GM21367 (cell line): ENCODE results near the gene PECR.
"Not testable (repeated sequence)": the region's sequence is repeated elsewhere in the genome, so short reads cannot be mapped to it uniquely, and the experiment has no call there.

Source experiments
- ATAC-seq: cut with Tn5 transposase; IDR thresholded peaks from one replicate; pipeline ENCODE4 v1.9.1; 2021; ENCODE audit not compliant: unreplicated experiment

PECR gene

DNA sequence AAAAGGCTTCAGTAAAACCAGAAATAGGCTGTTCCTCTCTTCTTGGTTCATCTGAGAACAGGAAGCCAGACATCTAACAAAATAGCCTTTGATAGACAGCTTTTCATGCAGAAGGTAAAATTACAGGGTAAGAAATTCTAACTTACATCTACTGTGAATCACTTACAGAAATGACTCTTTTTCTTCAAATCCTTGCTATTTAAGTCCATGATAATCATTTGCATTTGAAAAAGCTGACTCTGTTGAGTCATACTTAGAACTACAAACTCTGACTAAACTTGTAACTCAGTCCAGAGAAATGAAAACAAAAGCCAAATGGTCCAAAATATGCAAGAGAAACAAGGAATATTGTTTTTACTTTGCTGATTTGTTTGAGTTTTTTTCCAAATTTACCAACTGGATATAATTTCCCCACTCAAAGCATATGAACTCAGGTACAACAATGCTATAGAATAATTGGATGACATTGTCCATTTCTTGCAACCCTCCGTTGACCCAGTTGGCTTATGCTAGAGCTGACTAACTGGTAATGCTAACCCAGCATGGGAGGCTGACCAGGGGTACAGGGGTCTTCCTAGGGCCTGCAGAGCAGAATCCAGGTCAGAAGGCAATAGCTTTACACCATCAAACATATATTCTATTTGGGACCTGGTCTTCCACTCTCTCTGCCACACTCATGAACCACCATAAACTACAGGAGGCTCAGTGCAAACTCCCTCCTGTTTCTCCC, 49.5 kb downstream of the PECR start:
- ATAC-seq = peak; percentile 69

DNA sequence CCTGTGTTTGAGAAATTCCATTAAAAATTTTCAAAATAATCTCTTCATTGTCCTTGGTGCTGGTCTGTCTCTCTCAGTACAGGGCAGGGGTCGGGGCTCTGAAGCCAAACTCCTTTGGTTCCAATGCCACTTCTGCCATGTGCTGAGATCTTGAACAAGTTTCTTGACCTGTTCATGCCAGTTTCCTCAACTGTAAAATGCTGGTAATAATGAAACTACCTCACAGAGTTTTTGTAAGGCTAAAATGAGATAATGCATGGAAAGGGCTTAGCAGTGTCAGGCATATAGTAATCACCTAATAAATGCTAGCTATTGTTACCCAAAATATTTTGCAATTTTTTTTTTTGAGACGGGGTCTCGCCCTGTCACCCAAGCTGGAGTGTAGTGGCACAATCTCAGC, 51.4 kb downstream of the PECR start:
- no peak for ATAC-seq

DNA sequence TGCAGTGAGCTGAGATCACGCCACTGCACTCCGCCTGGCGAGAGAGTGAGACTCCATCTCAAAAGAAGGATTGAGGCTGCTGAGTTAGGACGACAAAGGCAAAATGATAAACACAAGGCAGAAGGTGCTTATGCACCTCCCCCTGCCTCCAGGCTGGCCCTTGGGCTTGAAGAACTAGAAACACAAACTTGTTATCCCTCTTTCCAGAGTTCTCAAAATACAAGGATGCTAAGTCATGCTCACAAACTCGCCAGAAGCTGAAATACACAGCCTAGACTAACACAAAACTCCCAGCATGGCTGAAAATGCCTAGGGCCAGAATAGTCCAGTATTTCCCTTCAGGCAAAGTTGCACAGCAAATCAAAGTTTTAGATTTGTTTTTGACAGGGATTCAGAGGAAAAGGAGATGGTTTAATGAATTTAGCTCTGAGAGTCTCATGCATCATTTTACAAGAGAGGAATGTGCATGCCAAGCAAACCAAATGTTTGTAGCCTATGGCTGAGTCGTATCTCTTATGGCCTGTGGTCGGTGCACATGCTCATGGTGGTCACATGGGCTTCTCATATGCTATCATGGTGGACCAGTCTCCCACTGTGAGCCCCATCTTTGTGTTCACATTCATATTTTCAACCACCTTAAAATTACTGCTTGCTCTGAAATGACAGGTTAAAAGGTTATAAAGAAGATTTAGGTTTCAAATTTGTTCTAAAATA, 52.0 kb downstream of the PECR start:
- no peak for ATAC-seq

DNA sequence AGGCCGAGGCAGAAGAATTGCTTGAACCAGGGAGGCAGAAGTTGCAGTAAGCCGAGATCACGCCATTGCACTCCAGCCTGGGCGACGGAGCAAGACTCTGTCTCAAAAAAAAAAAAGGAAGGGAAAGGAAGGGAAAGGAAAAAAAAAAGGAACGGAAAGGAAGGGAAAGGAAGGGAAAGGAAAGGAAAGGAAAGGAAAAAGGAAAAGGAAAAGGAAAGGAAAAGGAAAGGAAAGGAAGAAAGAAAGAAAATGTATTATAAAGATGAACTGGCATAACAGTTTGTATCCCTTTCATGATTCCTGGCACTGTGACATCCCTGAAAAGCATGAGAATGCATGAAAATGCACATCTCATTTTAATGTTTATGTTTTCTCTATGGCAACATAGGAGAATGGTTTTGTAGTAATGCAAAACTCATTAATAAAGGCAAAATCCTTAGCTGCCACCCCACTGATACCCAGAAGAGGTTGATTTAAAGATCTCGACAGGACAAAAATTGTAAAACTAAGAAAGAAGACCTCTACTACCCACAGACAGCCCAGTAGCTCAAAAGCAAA, 56.8 kb downstream of the PECR start:
- ATAC-seq = no peak

DNA sequence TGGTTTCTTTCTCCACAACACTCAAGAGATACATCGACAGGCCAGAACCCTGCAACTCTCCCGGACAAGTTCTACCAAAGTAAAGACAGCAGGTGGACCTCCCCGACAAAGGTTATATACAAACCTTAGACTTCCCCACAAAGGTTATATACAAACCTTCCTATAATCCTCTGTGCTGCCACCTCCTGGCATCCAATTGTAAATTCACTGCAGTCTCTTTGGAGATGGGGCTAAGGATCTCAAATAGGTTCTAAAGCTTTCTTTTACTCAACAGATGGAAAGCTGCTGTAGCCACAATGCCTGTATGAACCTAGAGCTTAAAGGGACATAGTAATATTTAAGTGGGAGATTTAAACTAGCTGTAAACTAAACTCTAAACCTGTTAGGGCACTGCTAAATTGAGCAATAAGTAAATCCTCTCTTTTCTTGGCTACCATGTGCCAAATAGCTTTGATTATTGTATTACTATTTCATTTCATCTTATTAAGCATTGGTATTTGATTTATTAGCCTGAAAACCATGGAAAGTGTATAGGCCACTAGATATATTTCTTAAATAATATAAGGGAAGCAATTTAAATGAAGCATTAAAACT, 58.5 kb downstream of the PECR start:
- ATAC-seq = peak; percentile 88

DNA sequence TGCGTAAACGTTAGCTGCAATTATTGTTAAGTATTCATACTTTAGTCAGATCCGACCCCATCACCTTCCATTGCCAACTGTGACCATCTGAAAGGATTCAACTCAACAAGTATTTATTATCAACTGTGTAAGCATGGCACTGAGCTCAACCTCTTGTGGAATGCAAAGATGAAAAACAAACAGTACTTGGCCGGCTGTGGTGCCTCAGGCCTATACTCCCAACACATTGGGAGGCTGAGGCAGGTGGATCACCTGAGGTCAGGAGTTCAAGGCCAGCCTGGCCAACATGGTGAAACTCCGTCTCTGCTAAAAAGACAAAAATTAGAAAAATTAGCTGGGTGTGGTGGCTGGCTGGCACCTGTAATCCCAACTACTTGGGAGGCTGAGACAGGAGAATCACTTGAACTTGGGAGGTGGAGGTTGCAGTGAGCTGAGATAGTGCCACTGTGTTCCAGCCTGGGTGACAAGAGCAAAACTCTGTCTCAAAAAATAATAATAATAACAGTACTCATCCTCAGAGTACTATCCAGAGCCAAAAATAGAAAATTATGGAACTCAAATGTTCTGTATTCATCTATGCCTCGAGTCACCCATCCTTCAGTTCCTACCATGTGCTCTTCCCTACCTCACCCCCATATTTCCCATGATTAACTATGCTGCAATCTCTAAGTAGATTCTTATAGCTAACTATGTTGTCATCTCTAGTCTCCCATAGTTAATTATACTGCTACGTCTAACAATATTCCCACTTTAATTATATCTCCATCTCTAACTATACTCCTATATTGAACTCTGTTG, 59.6 kb downstream of the PECR start:
- no peak for ATAC-seq

DNA sequence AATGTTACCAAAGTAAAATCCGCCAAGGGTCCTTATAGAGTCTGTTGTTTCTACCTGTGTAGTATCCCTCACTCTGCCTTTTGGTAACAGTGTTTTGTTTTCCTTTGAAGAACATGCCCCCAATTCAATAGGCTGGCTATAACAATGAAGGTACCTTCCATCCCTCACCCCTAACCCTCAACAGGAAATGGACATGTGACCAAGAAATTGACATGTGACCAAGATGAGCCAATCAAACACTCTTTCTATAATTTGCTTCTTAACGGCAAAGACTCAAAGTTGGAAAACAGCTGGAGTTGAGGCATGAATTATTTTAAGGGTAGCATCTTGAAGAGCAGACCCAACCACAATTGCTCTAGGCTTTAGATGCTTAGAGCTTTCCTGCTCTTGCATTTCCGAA, 62.9 kb downstream of the PECR start:
- no peak for ATAC-seq

DNA sequence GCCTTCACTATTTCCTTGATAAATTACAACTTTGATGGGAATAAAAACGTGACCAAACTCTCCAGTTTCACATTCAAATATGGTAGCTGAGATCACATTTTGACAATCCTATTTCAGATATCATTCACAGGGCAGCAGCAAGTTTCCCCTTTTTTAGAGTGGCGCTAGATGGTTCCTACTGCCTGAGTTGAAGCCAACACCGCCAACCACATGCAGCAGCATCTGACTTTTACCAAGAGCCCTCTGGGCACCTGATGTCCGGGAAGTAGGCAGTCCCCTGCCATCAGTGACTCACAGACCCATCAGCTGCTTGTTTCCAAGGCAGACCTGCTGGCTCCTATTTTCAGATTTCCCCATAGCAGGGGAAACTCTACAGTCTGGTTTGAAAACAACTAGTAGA, 64.2 kb downstream of the PECR start:
- ATAC-seq = peak; percentile 33

DNA sequence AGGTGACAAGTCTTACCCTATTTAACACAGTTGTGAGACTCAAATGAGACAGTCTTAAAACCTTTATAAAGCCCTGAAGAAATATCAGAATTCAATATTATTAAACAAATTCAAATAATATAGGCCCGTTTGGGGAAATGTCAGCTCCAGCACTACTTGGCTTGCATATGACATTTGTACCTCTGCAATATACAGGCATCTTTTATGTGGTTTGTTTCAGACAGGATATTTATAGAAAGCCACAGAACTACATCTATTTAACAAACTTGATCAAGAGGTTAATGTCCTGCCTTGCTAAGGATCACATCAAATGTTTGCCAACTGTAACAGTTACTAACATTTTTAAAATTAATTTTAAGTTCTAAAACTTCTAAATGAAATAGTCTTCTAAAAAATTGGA, 65.0 kb downstream of the PECR start:
- ATAC-seq = no peak

DNA sequence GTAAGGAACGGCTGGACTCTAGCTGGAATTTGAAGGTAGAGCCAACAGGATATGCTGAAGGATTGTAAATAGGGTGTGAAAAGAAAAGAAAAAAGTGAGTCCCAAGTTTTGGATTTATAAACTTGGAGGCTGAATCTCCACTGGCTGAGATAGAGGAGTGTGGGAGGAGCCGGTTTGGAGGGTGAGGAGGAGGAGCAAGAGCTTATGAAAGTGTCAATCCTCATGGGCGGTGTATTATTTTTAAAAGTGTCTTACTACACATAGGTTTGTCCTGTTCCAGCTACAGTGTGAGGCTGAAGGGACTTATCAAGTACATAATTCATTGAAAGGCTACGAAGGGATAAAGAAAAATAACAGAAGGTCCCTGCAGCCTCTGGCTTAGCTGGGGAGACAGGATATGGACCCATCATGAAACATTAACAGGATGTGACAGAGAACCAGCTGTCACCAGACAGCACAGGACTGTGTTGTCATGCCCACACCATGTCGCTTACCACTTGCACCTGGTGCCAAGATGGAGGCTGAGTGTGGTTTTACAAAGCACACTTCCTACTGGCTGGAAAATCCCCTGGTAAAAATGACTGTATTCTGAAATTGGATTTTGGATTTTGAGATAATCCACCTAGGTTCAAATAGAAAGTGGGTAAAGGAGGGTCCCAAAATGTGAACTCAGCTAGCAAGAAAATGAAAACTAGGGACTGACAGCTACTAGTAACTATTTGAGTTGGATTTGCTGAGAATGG, 65.7 kb downstream of the PECR start:
- ATAC-seq = peak; percentile 84

DNA sequence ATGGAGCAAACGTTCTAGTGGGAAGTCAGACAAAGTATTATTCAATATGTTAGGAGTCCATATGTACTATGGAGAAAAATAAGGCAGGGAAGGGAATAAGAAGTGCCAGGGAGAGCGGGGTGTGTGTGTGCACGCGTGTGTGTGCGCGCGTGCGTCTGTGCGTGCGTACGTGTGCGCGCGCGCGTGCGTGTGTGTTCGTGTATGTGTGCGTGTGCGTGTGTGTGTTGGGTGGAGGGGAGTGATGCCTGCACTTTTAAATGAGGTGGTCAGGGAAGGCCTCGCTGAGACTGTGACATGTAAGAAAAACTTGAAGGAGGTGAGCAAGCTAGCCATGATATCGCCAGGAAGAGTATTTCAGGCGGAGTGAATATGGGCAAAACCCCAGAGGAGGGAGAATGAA, 66.6 kb downstream of the PECR start:
- ATAC-seq = no peak

DNA sequence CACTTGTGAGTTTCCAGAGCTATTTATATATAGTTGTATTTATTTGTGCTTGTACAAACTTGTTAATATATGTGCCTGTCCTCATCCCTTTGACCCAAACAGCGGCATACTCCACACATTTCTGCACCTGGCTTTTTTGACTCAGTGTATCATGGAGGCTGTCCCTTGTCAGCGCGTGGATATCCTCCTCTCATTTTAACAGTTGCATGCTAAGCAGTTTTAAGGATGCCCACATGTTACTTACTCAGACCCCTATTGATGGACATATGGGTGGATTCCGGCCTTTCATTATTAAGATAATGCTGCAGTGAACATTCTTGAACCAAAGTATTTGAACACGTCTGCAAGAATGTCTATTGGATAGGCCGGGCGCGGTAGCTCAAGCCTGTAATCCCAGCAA, 67.6 kb downstream of the PECR start:
- ATAC-seq = no peak

DNA sequence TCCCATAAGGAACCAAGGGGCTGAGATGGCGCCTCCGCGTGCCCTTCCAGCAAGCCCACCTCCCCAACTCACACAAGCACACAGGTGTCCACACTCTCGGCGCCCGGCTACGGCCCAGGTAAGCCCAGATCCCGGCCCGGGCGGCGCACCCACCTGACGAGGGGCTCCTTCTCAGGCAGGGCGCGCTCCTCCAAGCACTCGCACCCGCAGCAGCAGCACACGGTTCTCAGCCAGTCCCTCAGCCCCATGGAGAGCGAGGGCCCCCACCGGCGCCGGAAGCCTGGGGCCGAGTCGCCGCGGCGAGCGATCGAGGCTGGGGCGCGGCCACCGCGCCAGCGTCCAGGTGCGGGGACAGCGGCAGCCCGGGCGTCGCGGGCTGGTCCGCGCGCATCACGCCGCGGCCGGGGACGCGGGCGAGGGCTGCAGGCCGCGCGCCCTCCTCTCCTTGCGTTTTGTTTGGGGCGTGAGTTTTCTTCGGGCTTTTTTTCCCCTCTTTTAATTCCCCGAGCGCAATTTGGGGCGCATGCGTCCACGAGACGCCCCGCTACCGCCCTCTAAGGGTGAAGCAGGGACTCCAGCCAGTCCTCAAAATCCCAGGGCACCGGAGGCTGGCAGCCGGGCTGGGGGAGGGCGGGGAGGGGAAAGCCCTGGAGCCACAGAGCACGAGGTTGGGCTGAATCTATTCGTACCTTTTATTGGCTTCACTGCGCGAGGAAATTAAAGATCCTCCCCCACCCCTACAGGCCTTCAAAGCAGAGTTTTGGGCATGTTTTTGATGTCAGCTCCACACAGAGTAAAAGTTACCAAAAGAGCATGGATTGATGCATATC, 68.3 kb downstream of the PECR start, which contains the start of gene MREG:
Gene MREG, minus strand, starts transcription at position 472 of the 830 bp plus-strand sequence. Its CDS starts 224 bp downstream, at position 248.
- peak; percentile 34 for ATAC-seq

DNA sequence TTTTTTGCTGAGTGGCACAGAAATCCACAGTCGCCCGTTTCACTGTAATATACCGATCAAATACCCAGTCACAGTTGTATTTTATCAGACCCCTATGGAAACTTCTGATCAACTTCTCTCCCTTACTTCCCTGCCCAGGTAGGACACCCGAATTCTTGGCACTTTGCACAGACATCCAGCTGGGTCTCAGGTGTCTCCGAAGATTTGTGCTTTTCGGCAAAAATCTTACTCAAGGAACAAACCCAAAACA, 68.9 kb downstream of the PECR start:
- ATAC-seq = no peak

DNA sequence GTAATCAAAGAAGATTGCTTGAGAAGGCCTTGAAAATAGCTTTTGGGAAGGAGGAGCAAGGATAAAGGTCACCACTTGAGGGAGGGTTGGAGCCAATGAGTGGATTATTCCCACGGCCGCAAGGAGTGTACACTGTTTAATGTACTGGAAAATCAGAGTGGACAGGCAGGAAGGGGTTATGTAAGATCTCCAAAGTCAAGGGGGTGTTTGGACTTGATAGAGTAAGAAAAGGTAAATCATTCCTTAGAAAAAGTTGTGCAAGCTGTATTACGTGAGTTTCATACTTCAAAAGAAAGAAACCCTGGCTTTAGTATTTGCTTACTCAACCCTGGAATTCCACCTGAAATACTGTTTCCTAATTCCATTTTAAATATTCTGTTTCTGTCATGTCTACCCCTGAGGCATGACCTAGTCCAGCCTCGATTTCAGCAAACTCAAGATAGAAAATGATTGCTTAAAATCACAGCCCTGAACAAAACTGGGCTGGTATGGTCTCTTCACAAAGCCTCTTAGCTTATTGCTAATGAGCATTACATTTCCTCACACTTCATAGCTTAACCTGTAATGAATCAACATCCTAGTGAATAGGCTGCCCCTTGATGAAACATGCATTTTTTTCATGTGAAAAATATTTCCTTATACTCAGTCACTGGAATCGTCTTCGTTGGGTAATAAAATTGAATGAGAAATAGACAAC, 69.3 kb downstream of the PECR start:
- no peak for ATAC-seq

DNA sequence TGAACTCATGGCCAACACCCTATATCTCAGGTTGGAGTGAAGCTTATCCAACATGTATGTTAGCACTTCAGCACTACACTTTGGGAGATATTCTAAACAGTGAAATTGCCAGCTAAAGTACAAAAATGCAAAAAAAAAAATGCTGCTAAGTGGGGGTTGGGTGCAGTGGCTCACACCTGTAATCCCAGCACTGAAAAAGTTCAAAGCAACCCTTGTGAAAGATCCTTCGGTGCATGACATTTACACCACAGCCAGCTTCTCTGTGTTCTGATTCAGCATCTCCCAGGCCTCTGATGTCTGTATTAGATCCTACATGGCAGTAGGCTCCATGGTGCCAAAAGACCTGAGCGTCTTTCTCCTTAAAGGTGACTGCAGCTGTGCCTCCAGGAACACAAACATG, 72.4 kb downstream of the PECR start:
- not testable (repeated sequence) for ATAC-seq

DNA sequence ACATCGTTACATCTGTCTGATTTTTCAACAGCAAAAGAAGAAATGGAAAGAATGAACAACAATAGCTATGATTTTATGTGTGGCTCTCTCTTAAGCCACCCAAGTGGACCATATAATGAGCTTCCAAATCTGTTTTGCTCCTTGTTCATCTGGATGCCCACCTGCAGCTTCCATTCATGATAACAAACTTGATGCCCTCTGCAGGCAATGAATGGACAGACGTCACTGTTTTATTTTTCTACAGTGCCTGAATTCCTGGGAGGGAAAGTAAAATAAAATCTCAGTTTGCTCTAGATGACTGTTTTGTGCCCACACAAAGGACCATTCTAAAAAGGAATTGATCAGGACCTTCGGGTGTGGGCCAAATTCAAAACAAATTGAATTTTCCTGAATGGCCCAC, 73.2 kb downstream of the PECR start:
- no peak for ATAC-seq

DNA sequence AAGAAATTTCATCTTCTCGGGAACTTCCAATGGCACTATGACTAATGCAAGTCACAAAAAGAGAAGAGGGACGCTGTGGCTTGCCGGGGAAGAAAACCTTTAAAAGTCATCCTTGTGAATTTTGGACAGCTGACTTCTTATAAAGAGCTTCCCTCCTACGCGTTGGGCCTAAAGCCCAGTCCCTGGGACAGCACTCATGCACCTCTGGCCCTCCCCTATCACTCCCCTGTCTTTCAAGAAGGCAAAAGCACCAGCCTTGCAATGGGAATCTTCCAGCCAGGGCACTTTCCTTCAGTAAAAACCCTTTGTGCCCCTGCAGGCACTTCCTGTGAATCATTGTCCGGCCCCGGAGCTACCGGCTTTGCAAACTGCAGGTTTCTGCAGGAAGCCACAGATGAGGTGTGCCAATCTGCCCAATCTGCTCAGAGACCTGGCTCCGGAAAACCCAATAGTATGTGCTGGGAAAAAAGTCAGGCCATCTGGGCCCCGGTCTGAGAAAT, 75.4 kb downstream of the PECR start:
- ATAC-seq = peak; percentile 39

DNA sequence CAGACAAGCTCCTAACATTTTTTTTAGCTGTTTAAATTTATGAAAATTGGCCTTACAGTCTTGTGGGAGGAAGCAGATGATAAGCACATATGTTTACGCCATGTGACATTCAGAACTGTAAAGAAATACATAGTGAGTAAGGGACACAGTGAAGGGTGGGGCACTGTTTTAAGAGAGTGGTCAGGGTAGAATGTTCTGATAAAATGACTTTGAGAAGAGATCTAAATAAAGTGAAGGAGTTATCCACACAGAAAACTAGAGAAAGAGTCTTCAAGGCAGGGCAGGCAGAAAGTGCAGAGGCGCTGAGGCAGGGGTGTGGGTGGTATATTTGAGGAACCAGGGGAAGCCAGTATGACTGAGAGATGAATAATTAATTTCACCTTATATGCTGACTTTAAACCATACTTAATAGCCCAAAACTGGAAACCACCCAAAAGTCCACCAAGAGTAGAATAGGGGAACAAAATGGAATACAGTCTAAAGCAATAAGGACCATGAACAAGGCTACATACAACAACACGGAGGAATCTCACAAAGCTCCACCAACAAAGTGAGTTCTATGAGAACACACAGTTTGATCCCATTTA, 76.8 kb downstream of the PECR start:
- ATAC-seq = no peak
